Measurements from ENCODE around the gene GPR21. TPM values are rescaled to one million over a fixed set of nuclear protein-coding genes. Genes with fewer than 3 reads are reported as not detected.

Gene GPR21
- total RNA-seq, 1 donor from 2014 or later = 0.55 TPM

DNA sequence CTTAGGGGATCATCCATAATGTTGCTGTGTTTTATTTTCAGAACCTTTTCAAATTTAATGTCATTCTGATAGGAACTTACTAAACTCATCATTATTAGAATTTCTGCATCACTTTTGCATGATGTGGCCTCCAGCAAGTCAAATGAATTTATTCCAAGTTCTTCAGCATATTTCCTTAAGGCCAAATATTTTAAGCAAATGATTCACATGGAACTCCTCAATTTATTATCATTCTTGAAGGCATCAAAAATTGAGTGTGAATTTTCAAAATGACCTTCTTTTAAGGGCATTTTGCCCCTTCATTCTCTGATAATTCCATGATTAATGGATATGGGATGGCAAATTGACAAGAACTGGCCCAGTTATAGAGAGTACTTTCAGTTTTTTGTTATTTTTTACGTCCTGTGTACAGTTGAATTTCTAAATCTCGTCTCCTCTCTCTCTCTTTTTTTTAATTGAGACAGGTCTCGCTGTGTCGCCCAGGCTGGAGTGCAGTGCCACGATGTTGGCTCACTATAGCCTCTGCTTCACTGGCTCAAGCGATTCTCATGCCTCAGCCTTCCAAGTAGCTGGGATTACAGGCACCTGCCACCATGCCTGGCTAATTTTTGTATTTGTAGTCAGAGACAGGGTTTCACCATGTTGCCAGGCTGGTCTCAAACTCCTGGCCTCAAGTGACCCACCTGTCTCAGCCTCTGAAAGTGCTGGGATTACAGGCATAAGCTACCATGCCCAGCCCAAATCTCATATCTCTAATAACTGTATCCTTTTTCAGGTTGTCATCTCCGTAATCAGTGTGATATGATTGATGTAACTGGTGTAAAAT is 29.1 kb downstream of the GPR21 start:
- DNase-seq (ENCODE audit: low spot score) (no peak), ATAC-seq (no peak)

GRCh38 chr9:123063177-123063598 is 29.7 kb downstream of the GPR21 start:
- DNase-seq (ENCODE audit: low spot score) (no peak), ATAC-seq (no peak)

DNA sequence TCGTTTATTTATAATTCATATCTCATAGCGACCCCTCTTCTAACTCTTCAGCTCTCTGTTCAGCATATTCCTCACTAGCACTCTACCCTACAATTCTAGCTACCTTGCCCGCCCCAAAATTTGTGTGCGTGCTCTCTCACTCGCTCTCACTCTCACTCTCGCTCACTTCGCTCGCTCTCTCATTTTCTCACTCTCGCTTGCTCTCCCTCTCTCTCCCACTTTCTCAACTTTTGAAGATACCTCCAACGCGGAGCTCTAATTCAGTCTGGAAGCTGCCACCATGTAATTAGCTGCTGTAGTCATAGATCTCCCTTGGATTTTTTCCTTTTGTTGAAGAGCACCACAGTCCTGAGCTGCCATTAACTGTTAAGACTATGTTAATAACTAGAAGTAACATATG is 30.4 kb downstream of the GPR21 start:
- DNase-seq (ENCODE audit: low spot score) (no peak), ATAC-seq (no peak)

DNA sequence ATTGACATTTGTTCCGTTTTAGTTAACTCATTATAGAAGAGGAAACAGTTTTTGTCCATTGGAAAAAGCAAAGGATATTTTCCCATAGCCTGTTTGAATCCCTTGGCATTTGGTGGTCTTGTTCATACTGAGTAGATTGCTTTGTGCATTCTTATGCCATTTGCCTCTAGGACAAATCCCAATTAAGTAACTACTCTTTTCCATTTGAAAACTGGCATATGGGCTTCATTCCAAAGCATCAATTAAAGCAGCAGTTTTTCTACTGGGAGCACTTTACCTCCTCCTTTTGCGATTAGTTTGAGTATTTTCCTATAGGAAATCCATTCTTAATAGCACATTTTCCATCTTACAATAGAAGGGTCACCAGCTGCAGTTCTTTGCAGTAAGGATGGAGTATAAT is 31.2 kb downstream of the GPR21 start:
- ATAC-seq (no peak), DNase-seq (ENCODE audit: low spot score) (no peak)

DNA sequence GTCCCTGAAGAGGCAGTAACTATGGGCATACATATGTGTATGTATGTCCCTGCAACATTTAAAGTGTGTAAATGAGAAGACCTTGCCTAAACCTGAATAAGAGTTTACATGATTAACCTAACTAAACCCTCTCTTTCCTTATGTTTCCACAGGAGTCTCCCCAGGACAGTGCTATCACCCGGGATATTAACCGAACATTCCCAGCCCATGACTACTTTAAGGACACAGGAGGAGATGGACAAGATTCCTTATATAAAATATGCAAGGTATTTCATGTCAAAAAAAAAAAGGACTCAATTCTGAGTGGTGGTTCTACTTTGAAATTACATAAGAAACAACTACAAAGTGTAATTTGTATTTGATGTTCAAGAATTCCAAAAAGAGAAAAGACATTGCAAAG is 31.7 kb downstream of the GPR21 start:
- no peak for DNase-seq (ENCODE audit: low spot score)
- no peak for ATAC-seq

GRCh38 chr9:123067136-123067535 is 33.7 kb downstream of the GPR21 start:
- DNase-seq (ENCODE audit: low spot score) (no peak), ATAC-seq (peak; percentile 44)

DNA sequence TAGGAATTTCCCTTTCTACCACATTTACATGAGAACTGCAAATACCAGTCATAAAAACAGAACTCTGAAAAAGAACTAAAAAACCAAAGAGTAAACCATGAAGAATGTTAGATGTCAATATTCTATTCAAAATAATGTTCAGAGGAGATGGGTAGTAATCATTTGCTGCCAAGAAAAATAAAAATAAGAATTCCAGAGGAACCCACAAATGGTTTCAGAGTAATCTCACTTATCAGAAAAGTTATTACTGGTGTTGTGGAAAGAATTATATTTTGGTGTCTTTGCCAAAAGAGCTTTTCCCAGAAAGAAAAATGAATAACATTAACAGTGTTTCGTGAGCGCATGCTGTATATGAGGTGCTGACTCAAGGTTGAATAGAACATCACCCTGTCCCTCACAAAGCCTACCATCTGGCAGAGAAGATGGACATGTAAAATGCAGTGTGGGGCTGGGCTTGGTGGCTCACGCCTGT is 35.6 kb downstream of the GPR21 start:
- ATAC-seq (no peak), DNase-seq (ENCODE audit: low spot score) (no peak)

GRCh38 chr9:123070198-123070597 is 36.7 kb downstream of the GPR21 start:
- no peak for ATAC-seq
- DNase-seq (ENCODE audit: low spot score) = no peak

DNA sequence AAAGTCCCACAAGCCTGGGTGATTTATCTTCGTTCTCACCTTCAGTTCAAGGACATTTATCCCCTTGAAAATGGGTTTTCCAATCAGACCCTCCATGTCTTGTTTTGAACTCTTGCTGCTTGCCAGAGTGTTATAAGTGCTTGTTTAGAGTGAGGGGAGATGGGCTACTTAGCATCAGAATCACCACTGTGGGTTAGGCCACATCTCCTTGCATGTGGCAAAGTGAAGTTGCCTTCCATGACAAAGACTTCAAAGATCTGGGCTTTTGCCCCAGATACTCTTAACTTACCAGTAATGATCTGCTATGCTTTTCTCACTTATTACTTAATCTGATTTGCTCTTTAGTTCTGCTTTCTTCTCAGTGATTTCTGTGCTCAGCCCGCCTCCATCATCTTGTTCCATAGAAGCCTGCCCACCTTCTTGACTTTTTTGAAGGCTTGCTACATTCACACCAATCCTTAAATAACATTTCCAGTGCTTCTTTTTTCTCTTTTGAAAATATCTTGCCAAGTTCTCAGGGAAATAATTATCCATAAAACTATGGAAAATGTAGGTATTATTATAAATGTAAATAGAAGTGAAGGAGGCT is 39.0 kb downstream of the GPR21 start:
- ATAC-seq (no peak), DNase-seq (ENCODE audit: low spot score) (no peak)

GRCh38 chr9:123073441-123073840 is 40.0 kb downstream of the GPR21 start:
- no peak for DNase-seq (ENCODE audit: low spot score)
- no peak for ATAC-seq

- DNase-seq (ENCODE audit: low spot score) = no peak
- no peak for ATAC-seq
These were observed 40.5 kb downstream of the GPR21 start for GRCh38 chr9:123073991-123074422.

DNA sequence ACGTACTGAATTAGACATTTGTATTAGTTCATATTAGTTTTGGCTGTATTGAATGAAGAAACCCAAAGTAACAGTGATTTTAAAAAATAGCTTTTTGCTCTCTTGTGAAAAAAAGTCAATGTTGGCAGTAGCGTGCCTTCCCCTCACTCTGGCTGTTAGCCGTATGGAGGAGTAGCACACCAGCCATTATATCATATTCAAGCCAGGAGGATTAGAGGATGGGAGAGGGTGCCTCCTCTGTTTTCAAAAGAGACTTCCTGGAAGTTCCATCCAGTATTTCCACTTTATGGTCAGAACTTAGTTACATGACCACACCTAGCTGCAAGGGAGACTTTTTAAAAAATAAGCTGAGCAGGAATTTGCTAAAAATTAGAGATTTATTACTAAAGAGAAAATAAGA is 41.2 kb downstream of the GPR21 start:
- ATAC-seq (no peak), DNase-seq (ENCODE audit: low spot score) (no peak)

DNA sequence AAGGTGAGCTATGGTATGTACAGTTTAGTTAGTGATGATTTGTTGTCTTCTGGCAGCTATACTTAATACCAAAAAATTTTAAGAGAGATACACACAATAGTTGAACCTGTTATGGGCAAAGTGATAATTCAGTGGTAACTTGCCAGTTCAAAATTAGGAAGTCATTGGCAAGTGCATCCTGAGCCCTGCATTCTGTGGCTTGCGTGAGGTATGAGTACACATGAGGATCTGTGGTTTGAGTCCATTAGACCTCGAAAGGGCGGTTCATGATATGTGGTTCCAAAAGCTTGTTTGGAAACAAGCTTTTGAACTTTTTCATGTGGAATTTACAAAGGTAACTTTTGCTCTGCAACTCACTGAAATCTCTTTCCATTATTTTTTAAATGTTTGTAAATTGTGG is 47.0 kb downstream of the GPR21 start:
- no peak for ATAC-seq
- DNase-seq (ENCODE audit: low spot score) = no peak

GRCh38 chr9:123081824-123082223 is 48.4 kb downstream of the GPR21 start:
- ATAC-seq (peak; percentile 89), DNase-seq (ENCODE audit: low spot score) (no peak)

DNA sequence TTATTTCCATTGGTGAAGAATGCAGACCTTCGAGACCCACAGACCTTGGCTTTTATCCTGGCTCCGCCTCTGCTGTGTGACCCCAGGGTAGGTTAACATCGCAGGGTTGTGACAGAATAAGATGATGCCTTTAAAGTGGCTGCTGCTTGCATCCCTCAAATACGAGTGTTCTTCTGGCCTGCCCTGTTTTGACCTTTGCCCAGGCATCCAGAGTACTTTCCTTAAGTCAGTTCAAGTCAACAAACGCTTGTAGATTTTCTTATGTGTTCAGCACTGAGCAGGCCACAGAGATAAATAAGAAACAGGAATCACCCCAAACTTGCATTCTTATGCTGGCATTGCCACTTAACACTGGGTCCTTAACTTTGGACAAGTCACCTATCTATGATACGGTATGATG is 50.2 kb downstream of the GPR21 start:
- DNase-seq (ENCODE audit: low spot score) (no peak), ATAC-seq (no peak)

DNA sequence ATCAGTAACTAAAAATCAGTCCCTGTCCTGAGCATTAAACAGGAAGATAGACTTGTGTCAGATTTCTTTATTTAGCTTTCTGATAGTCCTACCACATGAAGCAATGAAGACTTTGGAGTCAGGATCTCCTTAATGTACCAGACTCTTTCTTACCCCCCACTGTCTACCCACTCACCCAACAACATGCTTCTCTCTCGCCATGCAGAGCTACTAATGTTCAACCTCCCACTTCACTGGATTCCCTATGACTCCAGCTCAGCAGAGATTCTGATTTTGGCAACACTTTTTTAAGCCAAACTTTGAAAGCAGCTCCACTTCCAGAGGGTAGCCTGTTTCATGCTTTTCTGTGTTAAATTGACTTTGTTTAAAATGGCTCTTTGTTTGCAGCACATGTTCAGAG is 50.8 kb downstream of the GPR21 start:
- DNase-seq (ENCODE audit: low spot score) (no peak), ATAC-seq (no peak)

Other genes with a start within 250 kb of the GPR21 start
- gene OR5C1, start 244.7 kb upstream of the GPR21 start, total RNA-seq = not detected
- gene OR1K1, start 233.5 kb upstream of the GPR21 start, total RNA-seq = not detected
- 4.8 TPM for gene PDCL, start 205.1 kb upstream of the GPR21 start, total RNA-seq
- 15.1 TPM for gene RC3H2, start 128.3 kb upstream of the GPR21 start, total RNA-seq
- 2.0 TPM for gene ZBTB6, start 120.3 kb upstream of the GPR21 start, total RNA-seq
- gene ZBTB26, start 102.2 kb upstream of the GPR21 start, total RNA-seq = 1.7 TPM
- gene RABGAP1, start 92.6 kb upstream of the GPR21 start, total RNA-seq = 13.9 TPM
- gene STRBP, start 234.9 kb downstream of the GPR21 start, total RNA-seq = 10.1 TPM

All from left lobe of liver (tissue), 2 donors.